ENCODE data around the gene APP. TPM values are rescaled to one million over a fixed set of nuclear protein-coding genes. Genes with fewer than 3 reads are reported as not detected.

Gene APP
- total and polyA plus RNA-seq, 2 experiments from 2014 or later: 55.7 to 316 TPM

GRCh38 chr21:25904044-25904695 lies 266.4 kb downstream of the APP start:
- Histone ChIP-seq H3K27ac (no peak overlapping the region), H2AFZ (no peak overlapping the region), H3K9me2 (replicated peaks; ENCODE audit: insufficient read depth) (no peaks in the 10 kb centered on the region), H3K4me3 (no peak overlapping the region), H3K4me1 (ENCODE audit: insufficient read depth) (peaks cover 25% of the 10 kb centered on the region), H3K9me3 (ENCODE audit: low read depth) (no peaks in the 10 kb centered on the region), H3K79me2 (no peaks in the 10 kb centered on the region), H3K4me2 (no peak overlapping the region), H3K27me3 (no peaks in the 10 kb centered on the region), H4K20me1 (ENCODE audit: insufficient read depth, poor library complexity, severe bottlenecking) (no peaks in the 10 kb centered on the region), H3K36me3 (replicated peaks; ENCODE audit: insufficient read depth, low read depth) (no peaks in the 10 kb centered on the region)
- DNase-seq (ENCODE audit: low spot score): no peak
- TF ChIP-seq CTCF (IDR thresholded peaks at IDR 0.05; ENCODE audit: poor library complexity) (no peak), EZH2phosphoT487 (IDR thresholded peaks at IDR 0.05; ENCODE audit: low read depth, severe bottlenecking, unreplicated experiment) (no peak), EZH2 (IDR thresholded peaks at IDR 0.05; ENCODE audit: borderline replicate concordance) (no peak)
- 96% methylated on average over 1 of the region's 1 CpG for WGBS (ENCODE audit: low lambda C conversion rate, missing lambda C conversion rate)

DNA sequence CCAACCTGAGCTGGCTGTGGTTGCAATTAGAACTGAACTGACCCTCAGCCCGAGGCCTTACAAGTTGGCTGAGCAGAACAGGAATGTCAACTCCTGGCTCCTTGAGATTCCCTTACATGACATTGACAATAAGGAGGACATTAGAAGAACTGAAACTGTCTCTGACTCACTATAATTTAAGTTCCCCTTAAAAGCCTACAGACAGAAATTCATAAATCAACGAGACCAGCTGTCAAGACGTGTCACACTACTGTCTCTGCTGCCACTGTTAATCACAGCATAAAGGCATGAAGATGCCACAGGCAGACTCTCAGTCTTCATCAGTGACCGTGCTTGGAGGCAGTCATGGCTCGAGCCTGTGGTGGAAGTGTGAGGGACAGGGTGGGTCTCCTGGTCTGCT lies 267.0 kb downstream of the APP start:
- no peak for TF ChIP-seq EZH2phosphoT487 (IDR thresholded peaks at IDR 0.05; ENCODE audit: low read depth, severe bottlenecking, unreplicated experiment)
- TF ChIP-seq CTCF (IDR thresholded peaks at IDR 0.05; ENCODE audit: poor library complexity): no peak
- TF ChIP-seq EZH2 (IDR thresholded peaks at IDR 0.05; ENCODE audit: borderline replicate concordance): no peak
- no peak overlapping the region for H3K27ac ChIP-seq
- WGBS (ENCODE audit: low lambda C conversion rate, missing lambda C conversion rate): 88% methylated on average over 5 of the region's 5 CpGs

DNA sequence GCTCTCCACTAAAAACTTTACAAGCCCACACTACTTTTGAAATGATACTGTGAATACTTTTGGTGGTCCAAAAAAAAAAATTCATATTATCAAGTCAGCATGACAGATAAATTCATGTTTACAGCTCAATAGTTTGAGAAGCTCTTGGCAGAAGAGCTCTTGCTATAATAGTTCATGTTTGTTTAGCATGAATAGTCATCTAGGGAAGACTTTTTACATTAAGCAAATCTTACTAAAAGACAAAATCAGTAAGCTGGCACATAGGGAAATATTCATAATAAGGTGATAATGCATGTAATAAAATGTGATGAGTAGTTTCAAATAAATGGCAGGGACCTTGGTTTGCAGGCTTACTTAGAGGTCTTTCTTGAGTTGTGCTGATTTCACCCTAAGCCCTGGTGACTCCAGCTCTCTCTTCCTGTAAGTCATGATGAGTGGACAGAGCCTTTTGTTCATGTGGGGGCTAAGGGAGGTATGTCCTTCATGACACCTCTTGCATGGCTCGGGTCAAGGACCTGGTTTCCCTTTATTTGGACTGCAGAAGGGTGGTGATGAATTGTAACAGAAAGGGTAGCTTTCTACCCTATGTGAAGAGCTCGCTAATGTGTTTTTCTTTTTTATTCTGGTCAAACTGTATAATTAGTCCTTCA lies 269.1 kb downstream of the APP start:
- no peaks in the 10 kb centered on the region for H3K9me3 ChIP-seq (ENCODE audit: low read depth)
- WGBS (ENCODE audit: low lambda C conversion rate, missing lambda C conversion rate): 78% methylated on average over 2 of the region's 2 CpGs
- H3K36me3 ChIP-seq (replicated peaks; ENCODE audit: insufficient read depth, low read depth): no peaks in the 10 kb centered on the region
- H3K27me3 ChIP-seq: no peaks in the 10 kb centered on the region
- H3K27ac ChIP-seq: no peak overlapping the region
- H3K9me2 ChIP-seq (replicated peaks; ENCODE audit: insufficient read depth): no peaks in the 10 kb centered on the region
- TF ChIP-seq EZH2phosphoT487 (IDR thresholded peaks at IDR 0.05; ENCODE audit: low read depth, severe bottlenecking, unreplicated experiment) (no peak), CTCF (IDR thresholded peaks at IDR 0.05; ENCODE audit: poor library complexity) (no peak)
- peaks cover 2% of the 10 kb centered on the region for H3K4me1 ChIP-seq (ENCODE audit: insufficient read depth)
- no peak for DNase-seq (ENCODE audit: low spot score)
- H3K4me2 ChIP-seq: no peak overlapping the region
- H3K79me2 ChIP-seq: no peaks in the 10 kb centered on the region
- no peaks in the 10 kb centered on the region for H4K20me1 ChIP-seq (ENCODE audit: insufficient read depth, poor library complexity, severe bottlenecking)
- no peak overlapping the region for H3K4me3 ChIP-seq
- no peak overlapping the region for H2AFZ ChIP-seq

More for the DNA sequence above, 267.0 kb downstream of the APP start:
- no peak overlapping the region for H2AFZ ChIP-seq
- H3K36me3 ChIP-seq (replicated peaks; ENCODE audit: insufficient read depth, low read depth): no peaks in the 10 kb centered on the region
- H3K4me1 ChIP-seq (ENCODE audit: insufficient read depth): peaks cover 23% of the 10 kb centered on the region
- no peaks in the 10 kb centered on the region for H3K79me2 ChIP-seq
- H4K20me1 ChIP-seq (ENCODE audit: insufficient read depth, poor library complexity, severe bottlenecking): no peaks in the 10 kb centered on the region
- H3K9me2 ChIP-seq (replicated peaks; ENCODE audit: insufficient read depth): no peaks in the 10 kb centered on the region
- no peaks in the 10 kb centered on the region for H3K27me3 ChIP-seq
- DNase-seq (ENCODE audit: low spot score): no peak
- no peak overlapping the region for H3K4me3 ChIP-seq
- no peaks in the 10 kb centered on the region for H3K9me3 ChIP-seq (ENCODE audit: low read depth)
- H3K4me2 ChIP-seq: no peak overlapping the region
